ENCODE data around the gene SLC26A3.

GRCh38 chr7:107768263-107768662, 34.8 kb downstream of the SLC26A3 start:
- TF ChIP-seq CTCF (IDR thresholded peaks at IDR 0.05; ENCODE audit: insufficient read depth, low read length, poor library complexity, severe bottlenecking) (no peak), EZH2phosphoT487 (conservative IDR thresholded peaks at IDR 0.05; ENCODE audit: low read length) (no peak)
